ENCODE results near the gene TSPAN18. TPM values are rescaled to one million over a fixed set of nuclear protein-coding genes. Genes with fewer than 3 reads are reported as not detected.
A peak's percentile ranks its signal among the peaks of the same experiment; 100 is the strongest.

TSPAN18 gene
- total RNA-seq, 1 donor: 5.8 TPM

DNA sequence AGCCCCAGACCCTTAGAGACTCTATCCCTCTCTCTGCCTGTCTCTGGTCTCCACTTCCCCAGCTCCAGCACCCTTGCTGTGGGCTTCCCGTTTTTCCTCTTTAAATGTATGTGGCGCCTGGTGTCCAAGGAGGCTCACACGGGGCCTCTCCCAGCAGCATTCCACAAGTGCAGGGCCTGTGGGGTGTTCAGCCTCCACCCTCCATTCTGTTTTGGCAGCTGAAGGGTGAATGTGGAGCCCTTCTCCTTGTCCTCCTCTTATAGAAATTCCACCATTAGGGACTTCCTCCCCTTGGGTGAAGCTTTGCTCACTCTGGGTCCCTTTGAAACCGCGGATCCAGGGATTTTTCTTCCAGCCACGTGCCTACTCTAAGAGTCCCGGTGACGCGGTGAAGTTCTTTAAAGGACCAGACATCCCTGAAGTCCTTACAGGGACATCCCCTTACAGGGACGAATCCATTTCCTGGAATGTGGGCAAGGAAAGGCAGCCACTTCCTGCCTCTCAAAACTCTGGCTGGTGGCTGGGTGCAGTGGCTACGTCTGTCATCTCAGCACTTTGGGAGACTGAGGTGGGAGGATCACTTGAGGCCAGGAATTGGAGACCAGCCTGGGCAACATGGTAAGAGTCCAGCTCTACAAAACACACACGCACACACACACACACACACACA, 1.6 kb upstream of the TSPAN18 start:
- Histone ChIP-seq H3K4me2 (ENCODE audit: insufficient read depth, low read length) (no peak overlapping the region), H3K4me1 (ENCODE audit: insufficient read depth, low read length) (peaks cover 7% of the 10 kb centered on the region), H4K20me1 (ENCODE audit: insufficient read depth, low read length) (no peaks in the 10 kb centered on the region), H3K4me3 (ENCODE audit: insufficient read depth, low read length) (no peak overlapping the region), H2AFZ (ENCODE audit: low read length) (no peak overlapping the region), H3K27ac (ENCODE audit: low read depth, low read length) (no peak overlapping the region), H3K27me3 (ENCODE audit: insufficient read depth, low read length) (peaks cover 55% of the 10 kb centered on the region), H3K79me2 (ENCODE audit: insufficient read depth, low read length) (no peaks in the 10 kb centered on the region), H3K9me3 (ENCODE audit: low read depth, low read length) (no peaks in the 10 kb centered on the region), H3K36me3 (ENCODE audit: insufficient read depth, low read length) (no peaks in the 10 kb centered on the region)
- peak; percentile 73 for DNase-seq (ENCODE audit: insufficient read length, low spot score, missing footprints)
- TF ChIP-seq, protein P1, sequence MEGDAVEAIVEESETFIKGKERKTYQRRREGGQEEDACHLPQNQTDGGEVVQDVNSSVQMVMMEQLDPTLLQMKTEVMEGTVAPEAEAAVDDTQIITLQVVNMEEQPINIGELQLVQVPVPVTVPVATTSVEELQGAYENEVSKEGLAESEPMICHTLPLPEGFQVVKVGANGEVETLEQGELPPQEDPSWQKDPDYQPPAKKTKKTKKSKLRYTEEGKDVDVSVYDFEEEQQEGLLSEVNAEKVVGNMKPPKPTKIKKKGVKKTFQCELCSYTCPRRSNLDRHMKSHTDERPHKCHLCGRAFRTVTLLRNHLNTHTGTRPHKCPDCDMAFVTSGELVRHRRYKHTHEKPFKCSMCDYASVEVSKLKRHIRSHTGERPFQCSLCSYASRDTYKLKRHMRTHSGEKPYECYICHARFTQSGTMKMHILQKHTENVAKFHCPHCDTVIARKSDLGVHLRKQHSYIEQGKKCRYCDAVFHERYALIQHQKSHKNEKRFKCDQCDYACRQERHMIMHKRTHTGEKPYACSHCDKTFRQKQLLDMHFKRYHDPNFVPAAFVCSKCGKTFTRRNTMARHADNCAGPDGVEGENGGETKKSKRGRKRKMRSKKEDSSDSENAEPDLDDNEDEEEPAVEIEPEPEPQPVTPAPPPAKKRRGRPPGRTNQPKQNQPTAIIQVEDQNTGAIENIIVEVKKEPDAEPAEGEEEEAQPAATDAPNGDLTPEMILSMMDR (IDR thresholded peaks at IDR 0.05; ENCODE audit: extremely low read depth, low read depth, low read length): no peak

DNA sequence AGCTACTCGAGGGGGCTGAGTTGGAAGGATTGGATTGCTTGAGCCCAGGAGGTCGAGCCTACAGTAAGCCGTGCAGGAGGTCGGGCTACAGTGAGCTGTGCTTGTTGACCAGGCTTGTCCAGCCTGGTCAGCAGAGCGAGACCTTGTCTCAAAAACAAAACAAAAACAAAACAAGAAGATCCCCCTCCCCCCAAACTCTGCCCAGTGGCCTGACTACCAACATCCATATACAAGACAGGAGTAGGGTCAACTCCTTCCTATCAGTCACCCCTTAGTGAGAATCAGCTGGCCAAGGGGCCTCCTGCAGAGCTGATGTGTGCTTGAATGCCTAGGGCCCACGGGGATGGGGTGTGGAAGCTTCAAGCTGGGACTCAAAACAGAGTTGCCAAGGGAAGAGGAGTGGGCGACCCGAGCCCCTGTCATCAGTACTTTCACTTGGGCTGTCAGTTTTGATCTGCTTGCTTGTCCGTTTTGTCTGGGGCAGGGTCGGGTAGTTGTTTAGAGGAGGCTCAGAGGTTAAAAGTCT, 942 bp upstream of the TSPAN18 start:
- Histone ChIP-seq H3K9me3 (ENCODE audit: low read depth, low read length) (no peaks in the 10 kb centered on the region), H3K79me2 (ENCODE audit: insufficient read depth, low read length) (no peaks in the 10 kb centered on the region), H4K20me1 (ENCODE audit: insufficient read depth, low read length) (no peaks in the 10 kb centered on the region), H3K4me2 (ENCODE audit: insufficient read depth, low read length) (no peak overlapping the region), H3K4me3 (ENCODE audit: insufficient read depth, low read length) (no peak overlapping the region), H3K36me3 (ENCODE audit: insufficient read depth, low read length) (no peaks in the 10 kb centered on the region), H3K27ac (ENCODE audit: low read depth, low read length) (no peak overlapping the region), H2AFZ (ENCODE audit: low read length) (no peak overlapping the region), H3K27me3 (ENCODE audit: insufficient read depth, low read length) (peaks cover 58% of the 10 kb centered on the region), H3K4me1 (ENCODE audit: insufficient read depth, low read length) (peaks cover 7% of the 10 kb centered on the region)
- peak; percentile 75 for DNase-seq (ENCODE audit: insufficient read length, low spot score, missing footprints)
- TF ChIP-seq, protein P1 (IDR thresholded peaks at IDR 0.05; ENCODE audit: extremely low read depth, low read depth, low read length): no peak

DNA sequence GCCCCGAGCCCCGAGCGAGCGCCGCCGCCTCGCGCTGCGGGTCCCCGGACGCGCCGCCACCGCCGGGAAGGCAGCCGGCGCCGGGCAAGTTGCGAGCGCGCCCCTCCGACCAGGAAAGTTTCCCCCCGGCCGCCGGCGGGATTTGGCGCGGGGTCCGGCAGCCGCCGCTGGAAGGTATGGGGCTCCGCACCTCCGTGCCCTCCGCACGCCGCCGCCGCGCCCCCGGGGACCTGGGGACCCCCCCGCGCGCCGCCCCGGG, 281 bp downstream of the TSPAN18 start:
- H3K4me2 ChIP-seq (ENCODE audit: insufficient read depth, low read length): peak overlapping the region; percentile 71
- TF ChIP-seq, protein P1 (IDR thresholded peaks at IDR 0.05; ENCODE audit: extremely low read depth, low read depth, low read length): no peak
- H3K36me3 ChIP-seq (ENCODE audit: insufficient read depth, low read length): no peaks in the 10 kb centered on the region
- H3K4me3 ChIP-seq (ENCODE audit: insufficient read depth, low read length): peak overlapping the region; percentile 71
- H3K9me3 ChIP-seq (ENCODE audit: low read depth, low read length): no peaks in the 10 kb centered on the region
- H3K27me3 ChIP-seq (ENCODE audit: insufficient read depth, low read length): peaks cover 67% of the 10 kb centered on the region
- no peaks in the 10 kb centered on the region for H3K79me2 ChIP-seq (ENCODE audit: insufficient read depth, low read length)
- H3K27ac ChIP-seq (ENCODE audit: low read depth, low read length): no peak overlapping the region
- DNase-seq (ENCODE audit: insufficient read length, low spot score, missing footprints): no peak
- H3K4me1 ChIP-seq (ENCODE audit: insufficient read depth, low read length): peaks cover 7% of the 10 kb centered on the region
- H4K20me1 ChIP-seq (ENCODE audit: insufficient read depth, low read length): no peaks in the 10 kb centered on the region
- H2AFZ ChIP-seq (ENCODE audit: low read length): no peak overlapping the region

DNA sequence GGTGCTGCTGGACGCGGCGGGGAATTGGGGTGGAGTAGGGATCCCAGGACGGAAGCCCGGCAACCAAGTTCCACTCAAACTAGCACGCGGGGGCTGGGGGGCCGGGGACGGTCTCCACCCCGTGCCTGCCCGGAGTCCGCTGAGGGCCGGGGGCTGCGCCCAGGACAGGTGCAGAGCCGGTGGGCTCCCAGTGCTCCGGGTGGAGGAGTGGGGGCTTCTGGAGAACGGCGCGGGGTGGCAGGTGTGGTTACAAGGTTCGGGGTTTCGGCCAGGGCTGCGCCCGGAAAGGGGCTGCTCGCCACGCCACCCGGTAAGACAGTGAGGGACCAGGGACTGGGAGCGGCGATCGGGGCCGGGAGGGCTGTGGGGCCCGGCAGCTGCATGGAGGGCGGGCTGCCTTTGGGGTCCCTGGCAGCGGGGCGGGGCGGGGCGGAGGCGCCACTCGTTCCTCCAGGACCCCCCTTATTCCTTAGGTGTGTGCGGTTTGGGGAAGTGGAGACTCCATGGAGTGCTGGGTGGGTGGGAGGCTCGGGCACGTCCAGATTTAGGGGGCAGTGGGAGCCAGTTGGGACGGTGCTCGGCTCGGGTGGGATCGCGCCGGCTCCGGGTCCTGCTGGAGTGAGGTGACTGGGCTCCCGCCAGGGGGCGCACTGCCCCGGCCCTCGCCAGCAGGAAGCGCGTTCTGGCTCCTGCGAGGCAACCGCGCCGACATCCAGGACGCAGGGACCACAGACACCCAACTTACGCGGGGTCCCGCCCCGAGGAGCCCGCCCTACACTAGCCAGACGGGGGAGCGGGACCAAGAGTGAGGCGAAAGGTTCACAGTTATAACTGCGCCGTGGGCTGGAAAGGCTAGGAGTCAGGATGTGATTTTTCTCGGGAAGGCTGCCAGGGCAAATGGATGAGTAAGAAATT, 868 bp downstream of the TSPAN18 start:
- no peaks in the 10 kb centered on the region for H3K9me3 ChIP-seq (ENCODE audit: low read depth, low read length)
- DNase-seq (ENCODE audit: insufficient read length, low spot score, missing footprints): peak; percentile 100
- H3K4me2 ChIP-seq (ENCODE audit: insufficient read depth, low read length): peak overlapping the region; percentile 71
- peaks cover 7% of the 10 kb centered on the region for H3K4me1 ChIP-seq (ENCODE audit: insufficient read depth, low read length)
- peaks cover 67% of the 10 kb centered on the region for H3K27me3 ChIP-seq (ENCODE audit: insufficient read depth, low read length)
- H3K27ac ChIP-seq (ENCODE audit: low read depth, low read length): no peak overlapping the region
- TF ChIP-seq, protein P1 (IDR thresholded peaks at IDR 0.05; ENCODE audit: extremely low read depth, low read depth, low read length): peak; percentile 66
- no peaks in the 10 kb centered on the region for H4K20me1 ChIP-seq (ENCODE audit: insufficient read depth, low read length)
- H3K79me2 ChIP-seq (ENCODE audit: insufficient read depth, low read length): no peaks in the 10 kb centered on the region
- H3K36me3 ChIP-seq (ENCODE audit: insufficient read depth, low read length): no peaks in the 10 kb centered on the region
- peak overlapping the region; percentile 81 for H2AFZ ChIP-seq (ENCODE audit: low read length)
- peak overlapping the region; percentile 71 for H3K4me3 ChIP-seq (ENCODE audit: insufficient read depth, low read length)
